Midbrain (tissue), 1 donor: ENCODE data around the gene UNCX.
"Not testable (repeated sequence)": the region's sequence is repeated elsewhere in the genome, so short reads cannot be mapped to it uniquely, and the experiment has no call there.

Source experiments
- DNase-seq: peaks from one replicate; lab custom pipeline; 2025; lab: John Stamatoyannopoulos, UW

The UNCX gene

DNA sequence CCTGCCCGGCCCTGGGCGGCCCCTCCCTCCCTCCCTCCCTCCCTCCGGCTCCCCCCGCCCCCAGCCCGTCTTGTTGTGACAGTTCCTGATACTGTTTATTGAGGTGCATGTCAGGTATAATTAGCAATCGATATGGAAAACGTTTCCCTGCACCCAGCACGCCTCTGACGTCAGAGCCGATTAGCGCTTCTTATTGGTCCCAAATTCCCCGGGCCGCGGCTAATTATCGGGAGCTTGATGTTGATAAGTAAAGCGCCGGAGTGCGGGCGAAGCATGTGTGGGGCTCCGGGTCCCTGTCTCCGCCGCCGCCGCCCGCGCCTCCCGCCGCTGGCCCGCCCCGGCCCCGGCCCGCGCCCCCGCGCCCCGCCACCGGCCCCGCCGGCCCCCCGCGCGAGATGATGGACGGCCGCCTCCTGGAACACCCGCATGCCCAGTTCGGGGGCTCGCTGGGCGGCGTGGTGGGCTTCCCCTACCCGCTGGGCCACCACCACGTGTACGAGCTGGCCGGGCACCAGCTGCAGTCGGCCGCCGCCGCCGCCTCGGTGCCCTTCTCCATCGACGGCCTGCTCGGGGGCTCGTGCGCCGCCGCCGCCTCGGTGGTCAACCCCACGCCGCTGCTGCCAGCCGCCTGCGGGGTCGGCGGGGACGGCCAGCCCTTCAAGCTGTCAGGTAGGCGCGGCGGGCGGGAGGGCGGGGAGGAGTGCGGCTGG is at the start of gene UNCX:
TSS of gene UNCX (plus strand) at position 250 of the 710 bp plus-strand sequence. CDS start at position 396, 146 bp downstream.
- DNase-seq = no peak

DNA sequence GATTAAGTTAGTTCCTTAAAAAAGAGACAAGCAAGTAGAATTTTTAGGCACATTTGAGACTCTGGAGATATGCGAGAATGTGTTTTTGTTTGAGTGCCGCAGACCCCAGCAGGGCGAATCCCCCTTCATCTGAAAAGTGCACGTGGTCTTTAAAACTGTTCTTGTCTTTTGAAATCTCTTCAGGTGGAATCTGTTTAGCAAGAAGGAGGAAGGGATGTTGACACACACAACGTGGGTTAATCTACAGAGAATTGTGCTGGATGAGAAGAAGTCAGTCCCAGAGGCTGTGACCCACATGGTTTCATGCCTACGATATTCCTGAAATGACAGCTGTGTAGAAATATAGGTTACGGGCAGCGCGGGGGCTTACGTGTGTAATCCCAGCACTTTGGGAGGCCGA is 45.5 kb upstream of the UNCX start:
- no peak for DNase-seq

DNA sequence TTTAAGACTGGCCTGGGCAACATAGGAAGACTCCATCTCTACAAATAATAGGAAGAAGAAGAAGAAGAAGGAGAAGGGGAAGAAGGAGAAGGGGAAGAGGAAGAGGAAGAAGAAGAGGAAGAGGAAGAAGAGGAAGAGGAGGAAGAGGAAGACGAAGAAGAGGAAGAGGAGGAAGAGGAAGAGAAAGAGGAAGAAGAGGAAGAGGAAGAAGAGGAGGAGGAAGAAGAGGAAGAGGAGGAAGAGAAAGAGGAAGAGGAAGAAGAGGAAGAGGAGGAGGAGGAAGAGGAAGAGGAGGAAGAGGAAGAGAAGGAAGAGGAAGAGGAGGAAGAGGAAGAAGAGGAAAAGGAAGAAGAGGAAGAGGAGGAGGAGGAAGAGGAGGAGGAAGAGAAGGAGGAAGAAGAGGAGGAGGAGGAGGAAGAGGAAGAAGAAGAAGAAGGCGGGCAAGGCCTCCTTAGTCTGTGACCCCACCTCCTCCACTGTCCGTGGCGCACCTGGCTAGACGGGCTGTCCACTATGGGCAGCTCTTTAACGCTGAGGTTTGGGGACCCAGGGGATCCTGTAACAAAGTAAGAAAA is 43.9 kb upstream of the UNCX start:
- DNase-seq = no peak

DNA sequence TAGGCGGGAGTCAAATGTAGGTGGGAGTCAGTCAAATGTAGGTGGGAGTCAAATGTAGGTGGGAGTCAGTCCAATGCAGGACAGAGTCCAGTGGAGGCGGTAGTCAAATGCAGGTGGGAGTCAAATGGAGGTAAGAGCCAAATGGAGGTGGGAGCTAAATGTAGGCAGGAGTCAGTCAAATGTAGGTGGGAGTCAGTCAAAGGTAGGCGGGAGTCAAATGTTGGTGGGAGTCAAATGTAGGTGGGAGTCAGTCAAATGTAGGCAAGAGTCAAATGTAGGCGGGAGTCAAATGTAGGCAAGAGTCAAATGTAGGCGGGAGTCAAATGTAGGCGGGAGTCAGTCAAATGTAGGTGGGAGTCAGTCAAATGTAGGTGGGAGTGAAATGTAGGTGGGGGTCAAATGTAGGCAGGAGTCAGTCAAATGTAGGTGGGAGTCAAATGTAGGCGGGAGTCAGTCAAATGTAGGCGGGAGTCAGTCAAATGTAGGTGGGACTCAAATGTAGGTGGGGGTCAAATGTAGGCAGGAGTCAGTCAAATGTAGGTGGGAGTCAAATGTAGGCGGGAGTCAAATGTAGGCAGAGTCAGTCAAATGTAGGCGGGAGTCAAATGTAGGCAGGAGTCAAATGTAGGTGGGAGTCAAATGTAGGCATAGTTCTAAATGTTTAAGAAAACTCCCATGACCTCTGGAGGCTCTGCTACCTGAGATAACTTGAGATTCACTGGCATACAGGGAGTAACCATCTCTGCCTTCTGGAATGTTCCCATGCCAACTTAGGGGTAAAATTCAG is 42.5 kb upstream of the UNCX start:
- DNase-seq = no peak

DNA sequence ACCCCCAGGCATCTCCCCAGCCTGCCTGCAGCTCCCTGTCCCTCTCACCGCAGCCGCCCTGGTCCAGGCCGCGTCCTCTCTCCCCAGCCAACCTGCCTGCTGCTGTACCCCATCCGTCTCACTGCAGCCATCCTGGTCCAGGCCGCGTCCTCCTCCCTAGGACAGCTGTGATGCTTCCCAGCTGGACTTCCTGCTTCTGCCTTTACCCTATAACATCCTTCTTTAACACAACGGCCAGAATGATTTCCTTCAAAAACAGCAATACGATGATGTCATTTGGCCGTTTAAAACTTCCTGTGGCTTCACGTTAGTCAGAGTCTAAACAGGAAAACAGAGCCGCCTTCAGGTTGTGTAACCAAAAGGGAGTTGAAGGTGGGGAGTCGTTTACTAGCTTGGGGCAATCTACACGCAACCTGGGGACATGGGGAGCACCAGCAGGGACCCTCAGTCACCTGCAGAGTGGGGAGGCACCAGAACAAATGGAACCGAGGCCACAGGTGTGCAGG is 40.4 kb upstream of the UNCX start:
- no peak for DNase-seq

DNA sequence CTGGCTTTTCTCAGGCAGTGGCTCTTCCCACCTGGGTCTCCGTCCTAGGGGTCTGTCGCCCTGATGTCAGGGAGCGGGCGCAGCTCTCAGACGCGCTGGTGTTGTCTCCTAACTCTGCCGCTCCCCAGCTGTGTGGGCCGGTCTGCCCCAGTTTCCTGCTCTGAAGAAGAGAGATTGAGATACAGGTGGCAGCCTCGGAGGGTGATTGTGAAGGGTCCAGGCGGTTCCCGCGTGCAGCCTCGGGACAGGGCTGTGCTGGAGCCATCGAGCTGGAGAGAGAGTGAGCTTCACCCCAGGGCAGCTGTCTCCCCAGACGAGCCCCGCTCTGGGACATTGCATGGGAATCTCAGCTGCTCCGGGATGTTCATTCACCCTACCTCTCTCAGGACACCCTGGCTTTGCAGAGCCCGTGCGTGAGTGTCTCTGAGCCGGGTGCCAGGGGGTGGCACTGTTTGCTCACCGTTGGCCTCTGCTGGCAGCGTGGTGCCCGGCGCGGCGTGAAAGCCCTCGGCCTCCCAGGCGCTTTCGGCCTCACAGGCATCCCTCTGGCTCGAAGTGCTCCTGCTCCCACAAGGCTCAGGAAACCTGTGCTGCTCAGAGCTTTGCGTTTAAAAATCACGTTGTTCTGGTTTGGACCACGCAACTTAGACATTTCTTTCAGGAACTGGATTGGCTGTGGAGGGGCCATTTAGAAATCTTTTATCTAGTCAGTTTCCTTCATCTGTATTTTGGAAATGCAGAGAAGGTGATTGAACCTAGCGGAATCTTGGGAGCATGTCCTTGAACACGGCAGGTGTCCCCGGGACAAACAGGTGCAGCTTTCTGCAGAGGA is 38.9 kb upstream of the UNCX start:
- DNase-seq = peak; percentile 64

DNA sequence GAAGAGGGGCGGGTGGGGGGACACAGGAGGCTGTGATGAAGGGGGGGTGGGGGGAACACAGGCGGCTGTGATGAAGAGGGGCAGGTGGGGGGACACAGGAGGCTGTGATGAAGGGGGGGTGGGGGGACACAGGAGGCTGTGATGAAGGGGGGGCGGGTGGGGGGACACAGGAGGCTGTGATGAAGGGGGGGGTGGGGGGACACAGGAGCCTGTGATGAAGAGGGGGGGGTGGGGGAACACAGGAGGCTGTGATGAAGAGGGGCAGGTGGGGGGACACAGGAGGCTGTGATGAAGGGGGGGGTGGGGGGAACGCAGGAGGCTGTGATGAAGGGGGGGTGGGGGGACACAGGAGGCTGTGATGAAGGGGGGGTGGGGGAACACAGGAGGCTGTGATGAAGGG is 36.2 kb upstream of the UNCX start:
- not testable (repeated sequence) for DNase-seq

DNA sequence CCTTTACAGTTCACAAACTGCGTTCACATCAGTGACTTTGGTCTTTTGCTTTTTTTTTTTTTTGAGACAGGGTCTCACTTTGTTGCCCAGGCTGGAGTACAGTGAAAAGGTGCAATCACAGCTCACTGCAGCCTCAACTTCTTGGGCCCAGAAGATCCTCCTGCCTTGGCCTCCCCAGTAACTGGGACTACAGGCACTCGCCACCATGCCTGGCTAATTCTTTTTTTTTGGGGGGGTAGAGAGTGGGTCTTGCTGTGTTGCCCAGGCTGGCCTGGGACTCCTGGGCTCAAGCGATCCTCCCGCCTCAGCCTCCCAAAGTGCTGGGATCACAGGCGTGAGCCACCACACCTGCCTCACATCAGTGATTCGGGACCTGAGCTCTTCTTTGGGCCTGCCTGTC is 35.7 kb upstream of the UNCX start:
- DNase-seq = no peak

DNA sequence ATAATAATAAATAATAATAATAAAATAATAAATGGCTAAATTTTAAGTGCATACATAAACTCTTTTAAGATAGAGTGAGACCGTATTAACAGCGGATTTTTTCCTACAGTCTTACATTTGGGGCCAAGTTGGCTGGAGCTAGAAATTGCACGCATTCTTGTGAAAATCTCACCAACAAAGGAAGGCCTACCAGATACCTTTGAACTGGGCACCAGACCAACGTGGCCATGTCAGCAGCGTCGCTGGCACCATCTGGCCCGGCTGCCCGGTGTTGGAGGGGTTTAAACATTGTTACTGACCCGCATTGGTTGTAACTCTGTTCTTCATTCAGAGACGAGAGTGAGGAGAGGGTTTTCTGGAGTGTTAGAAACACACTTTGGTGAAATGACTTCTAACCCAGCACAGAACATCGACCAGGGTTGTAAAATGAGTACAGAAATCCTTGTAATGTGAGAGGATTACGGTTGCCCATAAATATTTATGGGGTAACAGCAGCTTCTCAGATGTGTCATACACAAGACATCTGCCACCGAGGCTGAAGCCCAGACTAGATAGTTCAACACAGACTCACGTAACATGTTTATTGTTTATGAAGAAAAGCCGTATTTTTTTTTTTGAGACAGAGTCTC is 34.6 kb upstream of the UNCX start:
- no peak for DNase-seq

DNA sequence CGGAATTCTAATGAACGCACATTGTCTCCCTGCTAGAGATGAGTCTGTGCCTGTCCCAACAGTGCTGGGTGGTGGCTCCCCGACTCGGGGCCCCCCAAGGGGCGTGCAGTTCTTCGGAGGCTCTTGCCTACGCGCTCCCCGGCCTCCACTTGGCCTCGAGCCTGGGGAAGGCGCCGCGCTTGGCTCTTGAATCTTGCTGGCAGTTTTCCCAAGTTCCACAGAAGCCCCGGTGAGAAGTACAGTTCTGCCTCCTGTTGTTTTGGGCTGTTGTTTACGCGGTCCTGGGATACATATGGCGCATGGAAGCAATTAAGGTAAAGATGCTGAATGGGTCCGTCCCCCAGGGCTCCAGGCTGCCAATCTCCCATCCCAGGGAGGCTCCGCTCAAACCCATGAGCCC is 32.6 kb upstream of the UNCX start:
- DNase-seq = no peak

DNA sequence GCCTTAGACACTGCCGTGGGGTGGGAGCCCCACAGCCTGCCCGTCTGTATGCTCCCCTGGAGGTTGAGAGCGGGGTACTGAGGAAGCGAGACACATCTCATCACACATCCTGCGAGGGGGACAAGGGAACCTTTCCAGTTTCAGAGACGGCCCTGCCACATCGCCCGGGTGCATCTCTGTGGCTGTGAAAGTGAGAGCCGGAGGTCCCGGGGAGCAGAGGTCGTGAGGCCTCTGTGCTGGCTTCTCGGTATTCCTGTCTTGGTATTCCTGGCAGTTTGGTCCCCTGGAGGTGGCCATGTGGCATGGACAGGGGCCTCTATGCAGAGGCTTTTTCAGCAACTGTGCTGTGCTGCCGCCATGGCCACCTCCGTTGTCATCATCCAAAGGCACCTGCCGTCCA is 30.8 kb upstream of the UNCX start:
- no peak for DNase-seq

DNA sequence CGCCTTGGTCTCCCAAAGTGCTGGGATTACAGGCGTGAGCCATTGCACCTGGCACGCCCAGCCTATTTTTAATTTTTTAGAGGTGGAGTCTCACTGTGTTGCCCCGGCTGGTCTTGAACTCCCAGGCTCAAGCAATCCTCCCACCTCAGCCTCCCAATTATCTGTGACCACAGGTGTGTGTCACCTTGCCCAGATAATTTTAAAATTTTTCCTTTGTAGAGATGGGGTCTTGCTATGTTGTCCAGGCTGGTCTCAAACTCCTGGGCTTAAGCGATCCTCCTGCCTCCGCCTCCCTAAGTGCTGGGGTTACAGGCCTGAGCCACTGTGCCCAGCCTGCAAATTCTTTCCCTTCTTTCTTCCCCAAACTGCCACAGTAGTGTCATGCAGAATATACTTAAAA is 29.8 kb upstream of the UNCX start:
- DNase-seq = not testable (repeated sequence)

DNA sequence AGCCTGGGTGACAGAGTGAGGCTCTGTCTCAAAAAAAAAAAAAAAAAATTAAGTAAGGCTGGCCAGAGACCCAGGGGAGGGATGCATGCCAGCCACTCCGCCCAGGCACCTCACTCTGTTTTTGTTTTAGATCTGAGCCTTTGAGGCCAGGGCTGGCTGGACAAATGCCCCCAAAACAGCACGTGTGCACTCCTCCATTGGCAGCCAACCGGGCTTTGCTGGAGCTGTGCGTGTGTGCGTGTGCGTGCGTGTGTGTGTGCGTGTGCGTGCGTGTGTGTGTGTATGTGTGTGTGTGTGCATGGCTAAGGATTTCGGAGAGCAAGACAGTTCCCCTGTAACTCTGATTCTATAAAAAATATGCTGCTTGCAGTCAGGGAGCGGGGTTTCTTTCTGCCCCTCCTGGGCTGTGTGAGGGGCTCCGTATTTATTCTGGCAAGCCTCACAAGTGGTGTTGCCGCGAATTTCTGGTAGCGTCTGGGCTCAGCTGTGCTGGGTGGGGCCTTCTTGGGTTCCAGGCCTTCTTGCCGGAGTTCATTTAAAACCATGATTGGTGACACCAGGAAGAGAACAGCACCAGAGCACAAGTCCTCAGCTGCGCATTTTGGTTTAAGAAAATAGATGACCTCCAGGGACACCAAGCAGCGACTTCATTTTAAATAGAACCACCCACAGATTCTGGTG is 28.1 kb upstream of the UNCX start:
- DNase-seq = no peak

DNA sequence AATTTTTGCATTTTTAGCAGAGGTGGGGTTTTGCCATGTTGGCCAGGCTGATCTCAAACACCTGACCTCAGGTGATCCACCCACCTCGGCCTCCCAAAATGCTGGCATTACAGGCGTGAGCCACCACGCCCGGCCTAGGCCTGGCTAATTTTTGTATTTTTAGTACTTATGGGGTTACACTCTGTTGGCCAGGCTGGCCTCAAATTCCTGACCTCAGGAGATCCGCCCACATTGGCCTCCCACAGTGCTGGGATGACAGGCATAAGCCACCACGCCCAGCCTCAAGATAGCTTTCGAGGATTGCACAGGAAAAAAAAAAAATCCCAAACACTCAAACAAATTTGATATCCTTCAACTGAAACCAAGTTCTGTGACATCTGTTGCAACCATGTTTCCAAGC is 26.9 kb upstream of the UNCX start:
- DNase-seq = not testable (repeated sequence)

DNA sequence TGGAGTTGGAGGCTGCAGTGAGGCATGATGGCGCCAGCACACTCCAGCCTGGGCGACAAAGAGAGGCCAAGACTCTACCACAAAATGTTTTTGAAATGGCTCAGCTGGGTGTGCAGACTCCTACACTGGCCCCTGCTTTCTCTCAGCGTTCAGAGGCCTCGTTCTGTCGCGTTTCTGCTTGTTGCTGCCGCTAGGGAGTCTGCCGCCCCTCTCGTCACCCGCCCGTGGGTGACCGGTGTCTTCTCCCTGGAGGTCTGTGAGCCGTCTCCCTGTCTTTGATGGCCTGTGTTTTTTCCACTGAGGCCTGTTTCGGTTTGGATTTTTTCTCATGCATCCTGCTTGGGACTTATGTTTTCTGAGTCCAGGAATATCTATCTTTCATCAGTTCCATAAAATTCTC is 23.6 kb upstream of the UNCX start:
- no peak for DNase-seq

DNA sequence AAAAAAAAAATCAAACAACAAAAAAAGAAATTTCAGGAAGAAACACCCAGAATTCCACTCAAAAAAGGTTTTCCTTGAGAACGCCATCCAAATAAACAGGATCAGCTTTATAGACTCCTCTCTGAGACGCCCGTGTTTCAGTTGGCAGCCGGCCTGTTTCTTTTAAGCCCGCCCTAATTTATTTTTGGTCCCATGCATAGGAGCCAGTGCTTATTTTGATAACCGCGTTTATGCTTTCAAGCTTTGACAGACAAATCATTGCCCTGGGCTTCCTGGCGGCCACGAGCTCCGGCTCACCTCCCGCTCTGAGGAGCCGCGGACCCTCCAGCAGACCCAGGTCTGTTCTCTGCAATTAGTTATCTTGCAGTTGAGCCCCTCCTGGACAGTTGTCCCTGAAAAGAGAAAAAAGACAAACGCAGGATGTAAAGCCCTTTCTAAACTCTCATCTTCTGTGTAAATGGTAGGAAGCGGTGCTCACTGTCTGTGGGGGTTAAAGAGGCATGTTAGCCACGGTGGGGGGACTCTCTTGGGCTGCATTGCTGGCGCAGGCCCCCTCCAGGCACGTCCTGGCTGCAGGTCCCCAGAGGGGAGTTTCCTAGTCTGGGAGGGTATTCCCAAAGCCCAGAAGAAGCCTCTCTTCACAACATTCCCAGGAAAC is 22.2 kb upstream of the UNCX start:
- no peak for DNase-seq

DNA sequence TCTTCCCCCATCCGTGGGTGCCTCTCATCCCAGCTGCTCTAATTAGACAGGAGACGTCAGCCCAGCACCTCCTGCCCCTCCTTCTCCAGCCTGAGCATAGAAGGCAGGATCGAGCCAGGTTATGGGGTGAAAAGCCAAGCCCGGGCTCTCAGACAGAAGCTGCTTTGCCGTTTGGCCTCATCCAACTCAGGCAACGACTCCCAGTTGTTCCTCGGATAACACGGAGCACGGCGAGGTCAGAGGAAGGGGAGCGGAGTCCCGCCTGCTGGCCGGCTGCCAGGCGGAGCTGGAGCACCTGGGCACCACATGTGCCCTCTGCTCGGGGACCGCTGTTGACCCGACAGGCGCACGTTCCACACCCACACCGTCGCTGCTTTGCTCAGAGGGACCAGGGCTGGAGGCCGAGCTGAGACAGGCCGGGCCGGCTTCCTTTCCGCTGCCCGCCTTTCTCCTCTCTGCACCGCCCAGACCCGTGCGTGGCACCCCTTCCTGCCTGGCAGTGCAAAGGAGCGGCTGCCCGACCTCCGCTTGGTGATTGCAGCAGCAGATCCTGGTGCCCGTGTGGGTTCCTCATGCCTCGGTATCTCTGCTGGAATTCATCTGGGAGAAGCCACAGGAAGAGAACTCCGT is 21.6 kb upstream of the UNCX start:
- no peak for DNase-seq

DNA sequence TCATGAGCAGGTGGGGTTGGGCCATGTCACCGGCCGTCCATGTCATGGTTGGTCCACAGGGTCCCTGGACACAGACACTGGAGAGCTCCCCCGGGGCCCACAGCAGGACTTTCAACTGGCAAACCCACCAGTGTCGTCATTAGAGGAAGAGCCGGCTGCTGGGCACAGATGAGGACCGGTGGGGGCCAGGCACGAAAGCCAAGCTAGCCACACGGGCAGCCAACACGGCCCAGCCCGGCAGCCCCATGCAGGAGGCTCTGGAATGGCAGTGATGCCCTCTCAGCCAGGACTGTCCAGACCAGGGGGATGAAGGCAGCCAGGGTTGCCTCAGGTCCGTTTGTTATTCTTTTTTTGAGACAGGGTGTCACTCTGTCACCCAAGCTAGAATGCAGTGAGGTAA is 21.1 kb upstream of the UNCX start:
- DNase-seq = no peak

DNA sequence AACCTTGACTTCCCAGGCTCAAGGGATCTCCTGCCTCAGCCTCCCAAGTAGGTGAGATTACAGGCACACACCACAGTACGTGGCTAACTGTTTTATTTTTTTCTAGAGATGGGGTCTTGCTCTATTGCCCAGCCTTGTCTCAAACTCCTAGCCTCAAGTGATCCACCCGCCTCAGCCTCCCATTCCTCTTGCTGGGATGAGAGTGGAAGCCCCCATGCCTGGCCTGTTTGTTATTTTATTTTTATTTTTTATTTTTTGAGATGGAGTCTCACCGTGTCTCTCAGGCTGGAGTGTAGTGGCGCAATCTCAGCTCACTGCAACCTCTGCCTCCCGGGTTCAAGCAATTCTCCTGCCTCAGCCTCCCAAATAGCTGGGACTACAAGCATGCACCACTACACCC is 20.6 kb upstream of the UNCX start:
- DNase-seq = not testable (repeated sequence)

DNA sequence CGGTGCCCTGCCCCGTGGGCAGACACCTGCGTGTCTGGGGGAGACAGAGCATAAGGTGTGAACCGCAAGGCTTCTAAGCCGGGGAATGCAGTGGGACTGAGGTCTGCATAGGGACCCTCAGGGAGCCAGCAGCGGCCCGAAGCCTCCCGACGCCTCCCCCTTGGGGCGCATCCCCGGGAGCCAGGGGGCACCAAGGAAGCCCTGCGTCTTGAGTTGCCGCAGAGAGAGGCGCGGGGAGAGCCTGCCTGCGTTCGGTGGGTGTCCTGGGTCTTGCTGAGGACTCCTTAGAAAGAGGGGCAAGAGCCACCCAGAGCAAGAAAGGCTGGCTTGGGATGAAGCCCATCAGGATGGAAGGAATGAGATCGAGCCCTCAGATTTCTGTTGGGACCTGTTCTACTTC is 18.2 kb upstream of the UNCX start:
- no peak for DNase-seq
